GM12873 (cell line): ENCODE results near the gene BAIAP3.

Source experiments
- CTCF ChIP-seq: IDR thresholded peaks from 2 replicates; pipeline ENCODE4 v1.5.1; 2012; ENCODE audit warnings: low read depth, mild to moderate bottlenecking, moderate library complexity, low read length, control low read depth; ENCODE audit not compliant: insufficient read depth; ENCODE audit errors: missing control alignments

The BAIAP3 gene

DNA sequence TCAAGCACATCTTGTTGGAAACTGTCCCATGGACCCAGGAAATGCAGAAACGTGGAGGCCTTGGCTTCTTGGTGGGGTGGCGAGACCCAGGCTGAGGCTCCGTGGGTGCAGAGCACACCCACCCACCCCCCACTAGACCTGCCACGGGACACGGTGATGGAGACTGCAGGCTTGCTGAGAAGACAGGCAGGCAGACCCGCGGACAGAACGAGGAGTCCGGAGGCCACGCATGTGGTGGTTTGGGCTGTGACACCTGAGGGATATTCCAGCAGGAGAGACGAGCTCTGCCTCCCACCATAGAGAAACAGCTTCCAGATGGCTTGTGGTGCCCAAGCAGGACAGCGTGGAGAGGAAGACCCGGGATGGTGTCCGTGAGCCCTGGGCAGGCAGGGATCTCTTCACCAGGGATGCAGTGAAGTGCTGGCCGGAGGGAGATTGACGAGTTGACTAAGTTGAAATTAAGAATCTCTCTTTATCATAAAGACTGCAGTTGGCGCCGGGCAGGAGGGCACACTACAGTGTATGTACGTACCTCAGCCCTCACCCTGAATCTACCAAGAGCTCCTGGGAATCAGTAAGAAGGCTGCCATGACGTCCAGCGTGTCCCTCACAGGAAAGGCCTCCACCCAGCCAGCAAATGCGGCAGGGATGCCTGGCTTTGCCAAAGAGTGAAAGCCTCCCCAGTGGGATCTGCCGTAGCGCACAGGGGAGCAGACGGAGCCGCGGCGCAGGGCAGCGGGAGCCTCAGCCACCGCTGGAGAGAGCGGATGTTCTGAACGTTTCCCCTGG lies 15.8 kb upstream of the BAIAP3 start:
- no peak for TF ChIP-seq CTCF

GRCh38 chr16:1318268-1318545 lies 15.2 kb upstream of the BAIAP3 start:
- TF ChIP-seq CTCF: no peak

DNA sequence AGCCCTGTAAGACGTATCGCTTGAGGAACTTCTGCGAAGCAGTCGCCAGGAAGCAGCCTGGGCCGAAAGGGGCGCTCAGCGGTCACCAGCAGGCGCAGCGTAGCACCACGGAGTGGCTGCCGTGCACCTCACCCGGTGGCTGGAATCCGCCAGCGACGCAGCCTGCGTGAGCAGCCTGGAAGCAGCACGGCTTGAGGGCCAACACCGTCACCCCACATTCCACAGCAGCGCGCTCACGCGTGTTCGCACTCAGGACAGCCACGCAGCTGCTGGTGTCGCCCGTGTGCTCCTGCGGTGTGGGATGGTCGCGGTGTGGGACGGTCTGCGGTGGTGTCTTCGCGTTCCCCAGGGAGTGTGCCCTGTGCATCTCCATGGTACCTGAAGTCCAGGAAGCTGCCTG lies 14.4 kb upstream of the BAIAP3 start:
- no peak for TF ChIP-seq CTCF

GRCh38 chr16:1320097-1320496 lies 13.3 kb upstream of the BAIAP3 start:
- no peak for TF ChIP-seq CTCF

- no peak for TF ChIP-seq CTCF
Measured at GRCh38 chr16:1320658-1321240, 12.7 kb upstream of the BAIAP3 start.

DNA sequence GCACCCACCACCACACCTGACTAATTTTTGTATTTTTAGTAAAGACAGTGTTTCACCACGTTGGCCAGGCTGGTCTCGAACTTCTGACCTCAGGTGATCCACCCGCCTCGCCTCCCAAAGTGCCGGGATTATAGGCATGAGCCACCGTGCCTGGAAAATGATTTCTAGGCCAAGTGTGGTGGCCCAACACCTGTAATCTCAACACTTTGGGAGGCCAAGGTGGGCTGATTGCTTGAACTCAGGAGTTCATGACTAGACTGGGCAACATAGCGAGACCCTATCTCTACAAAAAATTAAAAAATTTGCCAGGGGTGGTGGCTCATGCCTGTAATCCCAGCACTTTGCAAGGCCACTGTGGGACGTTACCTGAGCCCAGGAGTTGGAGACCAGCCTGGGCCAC lies 11.0 kb upstream of the BAIAP3 start:
- TF ChIP-seq CTCF: no peak

DNA sequence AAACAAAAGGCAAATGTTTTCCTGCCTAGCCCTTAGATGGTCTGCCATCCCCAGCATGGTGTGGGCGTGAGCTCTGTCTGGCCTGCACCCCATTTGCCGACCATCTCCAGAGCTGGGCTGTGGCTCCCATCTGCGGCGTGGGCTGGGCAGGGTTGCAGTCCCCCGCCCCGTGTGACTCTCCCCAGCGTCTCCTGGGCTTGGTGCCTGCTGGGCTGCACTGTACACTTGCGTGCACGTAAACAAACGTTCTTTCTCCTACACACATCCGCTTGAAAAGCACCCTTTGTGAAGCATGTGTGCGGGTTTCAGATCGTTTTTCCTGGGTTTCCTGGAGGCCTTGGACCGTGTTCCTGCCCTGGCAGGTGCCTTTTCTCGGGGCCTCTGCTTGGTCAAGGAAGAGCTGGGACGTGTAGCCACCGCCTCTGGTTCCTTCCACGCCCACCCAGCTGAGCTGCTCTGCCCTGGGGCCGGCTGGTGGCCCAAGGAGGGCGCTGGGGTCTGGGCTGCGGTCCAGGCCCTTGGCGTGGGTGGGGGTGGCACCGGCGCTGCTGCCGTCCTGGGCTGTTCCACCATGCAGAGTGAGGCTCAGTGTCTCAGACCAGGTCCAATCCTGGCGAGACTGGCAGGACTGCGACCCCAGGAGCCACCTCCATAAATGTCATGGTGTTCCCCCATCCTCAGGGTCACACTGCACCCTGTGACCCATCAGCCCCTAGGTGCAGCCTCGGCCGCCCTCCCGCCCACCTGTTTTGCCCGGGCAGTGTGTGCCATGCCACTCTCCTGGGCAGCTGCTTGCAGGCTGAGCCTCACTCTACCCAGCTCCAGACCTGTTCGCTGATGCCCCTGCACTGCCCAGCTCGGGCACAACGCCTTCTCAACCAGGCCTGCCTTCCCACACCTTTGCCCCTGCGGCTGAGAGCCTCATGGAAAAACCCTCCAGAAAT lies 9.9 kb upstream of the BAIAP3 start:
- TF ChIP-seq CTCF: no peak
